ENCODE measurements around the gene KRTAP12-3. TPM values are rescaled to one million over a fixed set of nuclear protein-coding genes. Genes with fewer than 3 reads are reported as not detected.
"Not testable (repeated sequence)": the region's sequence is repeated elsewhere in the genome, so short reads cannot be mapped to it uniquely, and the experiment has no call there.

KRTAP12-3 gene
- total and polyA plus RNA-seq, 3 donors from 2014 or later: not detected

DNA sequence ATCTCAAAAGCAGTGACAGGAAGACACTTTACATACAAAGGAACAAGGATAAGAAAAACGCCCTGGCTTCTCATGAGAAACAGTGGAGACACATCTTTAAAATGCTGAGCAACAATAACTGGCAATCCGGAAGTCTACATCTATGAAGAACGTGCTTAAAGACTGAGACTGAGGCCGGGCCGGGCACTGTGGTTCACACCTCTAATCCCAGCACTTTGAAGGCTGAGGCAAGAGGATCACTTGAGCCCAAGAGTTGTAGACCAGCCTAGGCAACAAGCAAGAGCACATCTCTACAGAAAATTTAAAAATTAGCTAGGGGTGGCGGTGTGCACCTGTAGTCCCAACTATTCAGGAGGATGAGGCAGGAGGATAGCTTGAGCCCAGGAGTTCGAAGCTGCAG lies 26.3 kb downstream of the KRTAP12-3 start:
- no peak overlapping the region for H3K27ac ChIP-seq
- intact Hi-C loops (cut with DNase I; ENCODE audit: low total_unique reads): no loop called here
- DNase-seq: no peak
- H3K9me3 ChIP-seq: no peaks in the 10 kb centered on the region
- H3K36me3 ChIP-seq (ENCODE audit: low read depth, missing control alignments): no peaks in the 10 kb centered on the region
- TF ChIP-seq, protein P1, sequence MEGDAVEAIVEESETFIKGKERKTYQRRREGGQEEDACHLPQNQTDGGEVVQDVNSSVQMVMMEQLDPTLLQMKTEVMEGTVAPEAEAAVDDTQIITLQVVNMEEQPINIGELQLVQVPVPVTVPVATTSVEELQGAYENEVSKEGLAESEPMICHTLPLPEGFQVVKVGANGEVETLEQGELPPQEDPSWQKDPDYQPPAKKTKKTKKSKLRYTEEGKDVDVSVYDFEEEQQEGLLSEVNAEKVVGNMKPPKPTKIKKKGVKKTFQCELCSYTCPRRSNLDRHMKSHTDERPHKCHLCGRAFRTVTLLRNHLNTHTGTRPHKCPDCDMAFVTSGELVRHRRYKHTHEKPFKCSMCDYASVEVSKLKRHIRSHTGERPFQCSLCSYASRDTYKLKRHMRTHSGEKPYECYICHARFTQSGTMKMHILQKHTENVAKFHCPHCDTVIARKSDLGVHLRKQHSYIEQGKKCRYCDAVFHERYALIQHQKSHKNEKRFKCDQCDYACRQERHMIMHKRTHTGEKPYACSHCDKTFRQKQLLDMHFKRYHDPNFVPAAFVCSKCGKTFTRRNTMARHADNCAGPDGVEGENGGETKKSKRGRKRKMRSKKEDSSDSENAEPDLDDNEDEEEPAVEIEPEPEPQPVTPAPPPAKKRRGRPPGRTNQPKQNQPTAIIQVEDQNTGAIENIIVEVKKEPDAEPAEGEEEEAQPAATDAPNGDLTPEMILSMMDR (IDR thresholded peaks at IDR 0.05): no peak
- H3K4me1 ChIP-seq: no peaks in the 10 kb centered on the region
- H3K27me3 ChIP-seq: no peaks in the 10 kb centered on the region
- H3K4me3 ChIP-seq: no peak overlapping the region
- 79 to 81% methylated on average over 7 of the region's 7 CpGs for WGBS, 2 donors

DNA sequence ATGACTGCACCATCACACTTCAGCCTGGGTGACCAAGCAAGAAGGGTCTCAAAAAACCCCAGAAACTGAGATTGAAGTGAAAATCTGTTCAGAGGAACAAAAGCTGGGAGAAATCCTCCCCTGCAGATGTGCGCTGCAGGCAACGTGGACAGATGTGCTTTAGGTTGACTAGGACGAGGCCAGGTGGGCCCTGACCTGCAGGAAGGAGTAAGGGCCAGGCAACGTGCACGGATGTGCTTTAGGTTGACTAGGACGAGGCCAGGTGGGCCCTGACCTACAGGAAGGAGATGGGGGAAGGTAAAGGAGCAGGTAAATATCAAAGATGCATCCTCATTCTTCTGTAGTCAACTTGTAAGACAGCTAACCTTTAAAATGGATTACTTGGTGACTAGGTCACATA lies 26.8 kb downstream of the KRTAP12-3 start:
- no peak overlapping the region for H3K4me3 ChIP-seq
- WGBS, 2 donors: 71 to 77% methylated on average over 6 of the region's 6 CpGs
- TF ChIP-seq POLR2A (IDR thresholded peaks at IDR 0.05): no peak
- TF ChIP-seq, protein P1 (IDR thresholded peaks at IDR 0.05): no peak
- no peaks in the 10 kb centered on the region for H3K27me3 ChIP-seq
- no peaks in the 10 kb centered on the region for H3K36me3 ChIP-seq (ENCODE audit: low read depth, missing control alignments)
- H3K9me3 ChIP-seq: no peaks in the 10 kb centered on the region
- no peak for DNase-seq
- no peaks in the 10 kb centered on the region for H3K4me1 ChIP-seq
- intact Hi-C loops (cut with DNase I; ENCODE audit: low total_unique reads): no loop called here
- H3K27ac ChIP-seq: no peak overlapping the region

DNA sequence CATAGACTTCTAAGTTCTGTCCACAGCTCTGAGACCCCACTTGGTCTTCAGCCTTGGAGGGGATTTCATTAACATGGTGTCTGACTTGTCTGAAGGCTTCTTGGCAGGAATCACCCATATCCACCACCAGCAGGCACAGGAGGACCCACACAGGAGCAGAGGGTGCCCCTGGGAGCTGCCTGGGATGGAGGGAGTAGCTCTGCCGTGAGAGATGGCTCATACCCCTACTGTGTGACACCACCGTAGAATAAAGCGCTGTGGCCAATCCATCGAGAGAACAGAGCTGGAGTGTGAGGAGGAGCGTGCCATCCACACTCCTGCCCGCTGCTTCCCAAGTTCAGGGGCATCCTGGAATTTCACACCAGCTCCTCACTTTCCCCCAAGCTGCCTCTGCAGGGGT lies 27.3 kb downstream of the KRTAP12-3 start:
- H3K4me3 ChIP-seq; H3K27me3 ChIP-seq; H3K27ac ChIP-seq; DNase-seq; H3K36me3 ChIP-seq (ENCODE audit: low read depth, missing control alignments); H3K4me1 ChIP-seq; H3K9me3 ChIP-seq; intact Hi-C loops (cut with DNase I; ENCODE audit: low total_unique reads): not testable (repeated sequence)
- 67 to 78% methylated on average over 3 to 6 of the region's 6 CpGs for WGBS, 2 donors

DNA sequence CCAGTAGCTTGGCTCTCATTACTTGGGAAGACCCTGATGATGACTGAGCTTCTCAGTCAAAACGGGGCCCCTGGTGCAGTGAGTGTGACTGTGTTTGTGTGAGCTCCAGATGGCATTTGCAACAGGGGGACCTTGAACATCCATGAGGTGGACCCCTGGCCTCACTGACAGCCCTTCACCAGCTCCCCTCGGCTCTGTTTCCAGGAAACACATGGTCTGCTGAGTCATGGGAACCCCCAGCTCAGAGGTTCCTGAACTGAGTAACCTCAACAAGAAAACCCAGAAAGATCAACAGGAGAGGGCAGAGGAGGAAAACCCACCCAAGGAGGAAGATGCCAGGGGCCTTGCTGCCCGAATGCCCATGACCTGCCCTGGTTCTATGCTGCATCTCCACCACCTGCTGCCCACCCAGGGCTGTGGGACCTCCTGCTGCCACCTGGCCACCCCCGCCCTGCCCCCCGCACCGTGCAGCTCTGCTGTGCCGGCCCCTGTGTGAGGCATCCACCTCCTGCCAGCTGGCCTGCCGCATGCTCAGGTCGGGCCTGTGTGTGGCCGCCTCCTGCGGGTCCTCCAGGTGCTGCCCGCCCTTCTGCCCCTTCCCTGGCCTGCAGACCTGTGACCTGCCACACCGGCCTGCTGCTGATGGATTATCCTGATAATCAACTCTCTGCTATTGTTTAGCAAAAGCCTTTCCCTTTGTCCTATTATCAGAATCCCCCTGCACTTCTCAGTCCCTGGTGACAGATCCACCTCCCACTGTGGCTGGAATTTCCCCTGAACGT lies 28.5 kb downstream of the KRTAP12-3 start:
- WGBS, 2 donors: 50% methylated on average over 8 to 12 of the region's 14 CpGs
- no peak for DNase-seq
- Histone ChIP-seq H3K27me3 (no peaks in the 10 kb centered on the region), H3K27ac (no peak overlapping the region), H3K4me3 (no peak overlapping the region), H3K4me1 (no peaks in the 10 kb centered on the region), H3K9me3 (no peaks in the 10 kb centered on the region), H3K36me3 (ENCODE audit: low read depth, missing control alignments) (no peaks in the 10 kb centered on the region)
- intact Hi-C loops (cut with DNase I; ENCODE audit: low total_unique reads): no loop called here
- no peak for TF ChIP-seq POLR2A (IDR thresholded peaks at IDR 0.05)
- TF ChIP-seq, protein P1 (IDR thresholded peaks at IDR 0.05): no peak

DNA sequence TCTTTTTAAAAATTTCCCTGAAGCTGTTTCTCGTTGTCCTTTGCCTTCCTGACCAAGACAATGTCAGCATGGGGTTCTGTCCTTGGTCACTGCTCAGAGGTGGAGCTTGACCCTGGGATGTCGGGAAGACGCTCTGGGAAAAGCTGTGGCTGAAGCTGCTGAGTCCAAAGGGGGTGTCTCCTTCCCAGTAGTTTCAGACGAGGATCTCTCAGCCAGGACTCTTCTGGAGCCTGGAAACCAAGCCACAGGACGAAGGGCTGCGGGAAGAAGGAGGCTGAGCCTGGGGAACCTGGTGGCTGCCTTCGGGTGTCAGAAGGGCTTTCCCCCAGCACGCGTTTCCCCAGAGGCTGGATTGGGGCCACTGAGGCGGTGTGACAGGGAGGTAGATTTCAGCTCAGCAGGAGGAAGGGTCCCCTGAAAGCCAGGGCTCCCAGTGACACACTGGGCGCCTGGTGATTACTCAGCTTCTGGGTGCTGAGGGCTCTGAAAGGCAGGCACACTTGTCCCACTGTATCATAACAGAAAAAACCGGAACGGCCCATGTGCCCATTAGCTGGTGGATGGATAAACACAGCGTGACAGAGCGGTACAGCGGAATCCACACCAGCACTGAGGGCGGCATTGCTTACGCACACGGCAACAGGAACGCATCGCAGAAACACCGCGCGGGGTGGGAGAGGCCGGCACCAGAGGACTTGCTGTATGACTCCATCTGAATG lies 29.3 kb downstream of the KRTAP12-3 start:
- Histone ChIP-seq H3K27me3 (no peaks in the 10 kb centered on the region), H3K9me3 (no peaks in the 10 kb centered on the region), H3K4me1 (no peaks in the 10 kb centered on the region), H3K36me3 (ENCODE audit: low read depth, missing control alignments) (no peaks in the 10 kb centered on the region), H3K4me3 (no peak overlapping the region), H3K27ac (no peak overlapping the region)
- 76 to 77% methylated on average over 25 of the region's 25 CpGs for WGBS, 2 donors
- DNase-seq: no peak
- no peak for TF ChIP-seq POLR2A (IDR thresholded peaks at IDR 0.05)
- TF ChIP-seq, protein P1 (IDR thresholded peaks at IDR 0.05): no peak
- intact Hi-C loops (cut with DNase I; ENCODE audit: low total_unique reads): no loop called here

All from testis (tissue), 3 donors.